Calu3 (cell line): ENCODE measurements around the gene RGL3. TPM values are rescaled to one million over a fixed set of nuclear protein-coding genes. Genes with fewer than 3 reads are reported as not detected.
A peak's percentile ranks its signal among the peaks of the same experiment; 100 is the strongest.

Experiments
- BruUV-seq: library from RNA; stranded (reverse); fragments of 400-500 nt; replicated peaks from 2 replicates; lab custom pipeline; 2021; lab: Mats Ljungman, UMichigan
- CTCF ChIA-PET: fragments of 300-600 bp; sonication (Branson Sonifier 250); formaldehyde crosslinking; loops from one replicate; lab custom pipeline; 2022; ENCODE audit warnings: antibody characterized with exemption; lab: Charles Lee
- DNase-seq: peaks from one replicate; pipeline ENCODE4 v3.0.0; 2022
- H3K27ac Mint-ChIP-seq: one replicate; pipeline ENCODE4 v1.8.0; 2022; ENCODE audit warnings: mixed read lengths; ENCODE audit not compliant: unreplicated experiment
- H3K27me3 Mint-ChIP-seq: one replicate; pipeline ENCODE4 v1.8.0; 2022; ENCODE audit warnings: mixed read lengths; ENCODE audit not compliant: unreplicated experiment
- H3K36me3 Mint-ChIP-seq: one replicate; pipeline ENCODE4 v1.8.0; 2022; ENCODE audit warnings: mild to moderate bottlenecking, moderate library complexity, mixed read lengths; ENCODE audit not compliant: insufficient read depth, unreplicated experiment
- H3K4me1 Mint-ChIP-seq: one replicate; pipeline ENCODE4 v1.8.0; 2022; ENCODE audit warnings: mild to moderate bottlenecking, low read depth, mixed read lengths; ENCODE audit not compliant: unreplicated experiment
- H3K4me3 Mint-ChIP-seq: one replicate; pipeline ENCODE4 v1.8.0; 2022; ENCODE audit warnings: mild to moderate bottlenecking, low read depth, moderate library complexity, mixed read lengths; ENCODE audit not compliant: unreplicated experiment
- H3K9me3 Mint-ChIP-seq: one replicate; pipeline ENCODE4 v1.8.0; 2022; ENCODE audit warnings: low read depth, mixed read lengths; ENCODE audit not compliant: unreplicated experiment
- intact Hi-C: fragments of 100-400 bp; cut with micrococcal nuclease; formaldehyde crosslinking; loops from one replicate; pipeline ENCODE4 v1.10.0; 2022; ENCODE audit not compliant: unreplicated experiment
- total RNA-seq: library from RNA; stranded (reverse); gene quantifications from 2 replicates; pipeline ENCODE4 v1.2.3, GENCODE V29; 2022
- TF ChIP-seq, protein P1 (sequence below): fragments of 200-600 bp; IDR thresholded peaks from one replicate; pipeline ENCODE4 v1.8.0; 2022; ENCODE audit warnings: antibody characterized with exemption; ENCODE audit not compliant: unreplicated experiment

RGL3 gene
- total RNA-seq, 1 experiment from 2014 or later = 84.1 TPM

DNA sequence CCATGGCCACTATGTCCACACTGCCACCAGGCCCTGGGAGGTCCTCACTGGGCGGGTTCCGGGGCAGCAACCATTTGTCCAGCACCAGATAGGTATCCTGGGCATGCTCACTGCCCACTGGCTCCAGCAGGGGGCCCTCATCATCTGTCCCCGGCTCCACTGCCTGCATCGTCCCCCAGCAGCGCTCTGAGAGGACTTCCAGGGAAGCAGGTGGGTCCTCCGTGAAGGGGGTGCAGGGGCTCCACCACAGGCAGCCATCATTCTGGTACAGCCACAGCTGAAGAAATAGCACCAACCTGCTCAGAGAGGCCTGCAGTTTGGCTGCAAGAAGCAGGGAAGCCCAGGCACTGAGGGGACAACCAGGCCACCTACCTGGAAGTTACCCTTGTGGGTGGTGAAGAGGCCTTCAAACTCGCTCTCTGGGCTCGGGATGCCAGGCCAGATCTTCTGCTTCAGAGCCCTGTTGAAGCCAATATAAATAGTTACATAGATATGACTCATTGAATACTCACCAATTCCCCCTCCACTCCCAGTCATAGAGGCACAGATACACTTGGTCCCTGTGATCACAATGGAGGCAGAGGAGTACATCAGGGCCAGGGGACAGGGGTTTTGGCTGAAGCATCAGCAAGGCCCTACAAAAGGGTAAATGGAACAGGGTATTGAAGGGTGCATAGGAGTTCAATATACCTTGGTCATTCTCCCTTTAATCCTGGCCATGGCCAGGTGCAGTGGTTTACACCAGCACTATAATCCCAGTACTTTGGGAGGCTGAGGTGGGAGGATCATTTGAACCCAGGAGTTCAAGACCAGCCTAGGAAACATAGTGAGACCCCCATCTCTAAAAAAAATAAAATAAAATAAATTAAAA, 40.6 kb downstream of the RGL3 start:
- TF ChIP-seq, protein P1, sequence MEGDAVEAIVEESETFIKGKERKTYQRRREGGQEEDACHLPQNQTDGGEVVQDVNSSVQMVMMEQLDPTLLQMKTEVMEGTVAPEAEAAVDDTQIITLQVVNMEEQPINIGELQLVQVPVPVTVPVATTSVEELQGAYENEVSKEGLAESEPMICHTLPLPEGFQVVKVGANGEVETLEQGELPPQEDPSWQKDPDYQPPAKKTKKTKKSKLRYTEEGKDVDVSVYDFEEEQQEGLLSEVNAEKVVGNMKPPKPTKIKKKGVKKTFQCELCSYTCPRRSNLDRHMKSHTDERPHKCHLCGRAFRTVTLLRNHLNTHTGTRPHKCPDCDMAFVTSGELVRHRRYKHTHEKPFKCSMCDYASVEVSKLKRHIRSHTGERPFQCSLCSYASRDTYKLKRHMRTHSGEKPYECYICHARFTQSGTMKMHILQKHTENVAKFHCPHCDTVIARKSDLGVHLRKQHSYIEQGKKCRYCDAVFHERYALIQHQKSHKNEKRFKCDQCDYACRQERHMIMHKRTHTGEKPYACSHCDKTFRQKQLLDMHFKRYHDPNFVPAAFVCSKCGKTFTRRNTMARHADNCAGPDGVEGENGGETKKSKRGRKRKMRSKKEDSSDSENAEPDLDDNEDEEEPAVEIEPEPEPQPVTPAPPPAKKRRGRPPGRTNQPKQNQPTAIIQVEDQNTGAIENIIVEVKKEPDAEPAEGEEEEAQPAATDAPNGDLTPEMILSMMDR = no peak
- Mint-ChIP-seq H3K4me1 (peaks cover 29% of the 10 kb centered on the region), H3K9me3 (no peaks in the 10 kb centered on the region), H3K4me3 (no peak overlapping the region), H3K27me3 (no peaks in the 10 kb centered on the region), H3K36me3 (peaks cover 41% of the 10 kb centered on the region), H3K27ac (peak overlapping the region; percentile 60)
- intact Hi-C loops = loop anchor here (10.0 kb wide), 1 partner anchor 54 kb away; no protein-coding TSS in a partner anchor
- BruUV-seq = no TSS peak
- DNase-seq = peak; percentile 45
- CTCF ChIA-PET = no interaction called here

DNA sequence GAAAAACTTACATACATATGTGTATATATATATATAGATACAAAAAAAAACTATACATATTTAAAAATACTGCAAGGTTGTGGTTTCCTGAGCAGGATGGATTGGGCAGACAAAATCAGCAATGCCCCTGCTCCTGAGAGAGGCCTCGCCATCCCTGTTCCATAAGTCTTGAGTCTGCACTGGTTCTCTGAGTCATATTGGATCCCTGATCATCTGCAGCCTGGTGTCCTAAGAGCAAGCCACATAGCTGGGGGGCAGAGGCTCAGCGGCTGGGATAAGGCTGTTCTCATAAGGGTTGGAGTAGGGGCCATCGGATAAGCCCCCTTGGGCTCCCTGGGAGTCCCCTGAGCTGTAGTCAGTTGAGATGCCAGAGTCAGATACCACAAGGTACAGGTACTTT, 41.4 kb downstream of the RGL3 start:
- DNase-seq = no peak
- CTCF ChIA-PET = interaction anchor here (0.6 kb wide), 1 partner anchor 166 kb away, joined by 8 read pairs; no protein-coding TSS in a partner anchor
- Mint-ChIP-seq H3K27me3 (no peaks in the 10 kb centered on the region), H3K4me1 (peaks cover 29% of the 10 kb centered on the region), H3K9me3 (no peaks in the 10 kb centered on the region), H3K36me3 (peaks cover 36% of the 10 kb centered on the region), H3K27ac (peak overlapping the region; percentile 91), H3K4me3 (no peak overlapping the region)
- intact Hi-C loops = loop anchor here (10.0 kb wide), 1 partner anchor 53 kb away; no protein-coding TSS in a partner anchor
- TF ChIP-seq, protein P1 = no peak
- no TSS peak for BruUV-seq

DNA sequence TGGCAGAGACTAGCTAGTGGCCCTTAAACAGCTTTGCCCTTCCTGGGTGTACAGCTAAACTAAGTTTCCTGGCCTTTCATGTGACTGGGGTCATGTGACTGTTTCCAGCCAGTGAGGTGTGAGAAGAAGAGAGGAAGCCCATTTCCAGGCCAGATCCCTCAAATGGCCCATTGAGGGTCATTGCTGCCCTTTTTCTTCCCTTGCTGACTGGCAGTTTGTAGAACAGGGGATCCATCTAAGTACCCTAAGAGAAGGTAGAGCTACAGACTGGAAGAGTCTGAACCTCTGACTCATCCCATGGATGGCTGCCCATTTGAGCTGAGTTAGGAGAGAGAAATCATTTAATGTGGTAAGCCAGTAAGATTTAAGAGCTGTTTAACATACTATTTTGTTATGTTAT, 41.9 kb downstream of the RGL3 start:
- no peak overlapping the region for H3K4me3 Mint-ChIP-seq
- peak overlapping the region; percentile 91 for H3K27ac Mint-ChIP-seq
- CTCF ChIA-PET = interaction anchor here (0.6 kb wide), 1 partner anchor 166 kb away, joined by 8 read pairs; no protein-coding TSS in a partner anchor
- peaks cover 29% of the 10 kb centered on the region for H3K4me1 Mint-ChIP-seq
- peaks cover 32% of the 10 kb centered on the region for H3K36me3 Mint-ChIP-seq
- DNase-seq = no peak
- TF ChIP-seq, protein P1 = no peak
- H3K9me3 Mint-ChIP-seq = no peaks in the 10 kb centered on the region
- intact Hi-C loops = loop anchor here (10.0 kb wide), 1 partner anchor 52 kb away; no protein-coding TSS in a partner anchor
- BruUV-seq = no TSS peak
- H3K27me3 Mint-ChIP-seq = no peaks in the 10 kb centered on the region

DNA sequence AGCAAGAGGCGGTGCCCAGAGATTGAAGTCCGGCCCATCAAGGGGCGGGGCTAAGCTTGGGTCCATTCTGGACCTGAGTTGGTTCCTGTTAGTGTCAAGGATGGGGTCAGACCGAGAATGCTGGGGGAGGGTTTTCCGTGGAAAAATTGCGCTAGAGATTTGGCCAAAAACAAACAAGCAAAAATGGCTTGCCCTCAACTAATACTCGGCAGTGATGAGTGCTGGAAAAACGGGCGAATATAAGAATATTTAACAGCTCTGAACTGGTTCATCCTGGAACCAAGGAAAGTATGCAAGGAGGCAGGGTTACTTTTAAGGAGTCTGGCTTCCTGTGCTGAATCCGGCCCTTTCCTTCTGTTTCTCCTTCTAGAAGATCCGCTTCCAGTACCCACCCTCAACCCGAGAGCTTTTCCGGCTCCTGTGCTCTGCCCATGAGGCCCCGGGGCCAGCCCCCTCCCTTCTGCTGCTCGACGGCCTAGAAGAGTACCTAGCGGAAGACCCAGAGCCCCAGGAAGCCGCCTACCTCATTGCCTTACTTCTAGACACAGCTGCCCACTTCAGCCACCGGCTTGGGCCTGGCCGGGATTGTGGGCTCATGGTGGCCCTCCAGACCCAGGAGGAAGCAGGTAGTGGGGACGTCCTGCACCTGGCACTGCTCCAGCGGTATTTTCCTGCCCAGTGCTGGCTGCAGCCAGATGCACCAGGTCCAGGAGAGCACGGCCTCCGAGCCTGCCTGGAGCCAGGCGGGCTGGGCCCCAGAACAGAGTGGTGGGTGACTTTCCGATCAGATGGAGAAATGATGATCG, 43.8 kb downstream of the RGL3 start:
- TF ChIP-seq, protein P1 = no peak
- peaks cover 16% of the 10 kb centered on the region for H3K4me1 Mint-ChIP-seq
- no peaks in the 10 kb centered on the region for H3K9me3 Mint-ChIP-seq
- TSS peak; percentile 89 for BruUV-seq
- no peak overlapping the region for H3K27ac Mint-ChIP-seq
- H3K36me3 Mint-ChIP-seq = peaks cover 15% of the 10 kb centered on the region
- intact Hi-C loops = loop anchor here (10.0 kb wide), 1 partner anchor 51 kb away; no protein-coding TSS in a partner anchor
- CTCF ChIA-PET = interaction anchor here (0.6 to 1.7 kb wide), 10 partner anchors 8 to 436 kb away, joined by 3 to 18 read pairs (median 4); partner anchors contain the start of genes CCDC159, ODAD3, PRKCSH and TSPAN16
- peak; percentile 7 for DNase-seq
- no peak overlapping the region for H3K4me3 Mint-ChIP-seq
- H3K27me3 Mint-ChIP-seq = no peaks in the 10 kb centered on the region
